ENCODE results near the gene FMR1NB.
A peak's percentile ranks its signal among the peaks of the same experiment; 100 is the strongest.

The FMR1NB gene

DNA sequence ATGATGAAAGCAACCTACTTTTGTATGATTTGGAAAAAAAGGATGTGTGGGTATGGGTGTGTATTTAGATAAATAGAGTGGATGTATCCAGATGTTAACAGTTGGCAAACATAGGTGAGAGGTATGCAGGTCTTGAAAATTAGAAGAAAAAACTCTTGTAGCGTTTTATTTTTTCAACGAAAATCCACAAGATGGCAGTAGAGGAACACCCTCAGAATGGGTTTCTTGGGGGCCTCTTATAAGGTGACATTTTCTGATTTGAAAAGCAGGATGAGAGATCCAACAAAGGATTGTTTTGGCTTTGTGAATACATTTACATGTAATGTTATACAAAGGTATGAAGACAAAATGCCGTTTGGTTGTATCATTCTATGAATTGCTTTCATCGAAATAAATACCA is 68.3 kb downstream of the FMR1NB start:
- Histone ChIP-seq H3K27me3 (ENCODE audit: insufficient read depth, poor library complexity, severe bottlenecking) (no peaks in the 10 kb centered on the region), H3K9me3 (ENCODE audit: severe bottlenecking) (no peaks in the 10 kb centered on the region), H3K4me3 (ENCODE audit: severe bottlenecking) (no peak overlapping the region), H3K4me1 (ENCODE audit: insufficient read depth, poor library complexity, severe bottlenecking) (no peaks in the 10 kb centered on the region), H3K36me3 (ENCODE audit: low read depth) (no peaks in the 10 kb centered on the region), H3K27ac (ENCODE audit: poor library complexity, severe bottlenecking) (no peak overlapping the region)
- ATAC-seq (ENCODE audit: low read depth) (no peak), DNase-seq (ENCODE audit: low spot score) (no peak)
- TF ChIP-seq, protein P1, sequence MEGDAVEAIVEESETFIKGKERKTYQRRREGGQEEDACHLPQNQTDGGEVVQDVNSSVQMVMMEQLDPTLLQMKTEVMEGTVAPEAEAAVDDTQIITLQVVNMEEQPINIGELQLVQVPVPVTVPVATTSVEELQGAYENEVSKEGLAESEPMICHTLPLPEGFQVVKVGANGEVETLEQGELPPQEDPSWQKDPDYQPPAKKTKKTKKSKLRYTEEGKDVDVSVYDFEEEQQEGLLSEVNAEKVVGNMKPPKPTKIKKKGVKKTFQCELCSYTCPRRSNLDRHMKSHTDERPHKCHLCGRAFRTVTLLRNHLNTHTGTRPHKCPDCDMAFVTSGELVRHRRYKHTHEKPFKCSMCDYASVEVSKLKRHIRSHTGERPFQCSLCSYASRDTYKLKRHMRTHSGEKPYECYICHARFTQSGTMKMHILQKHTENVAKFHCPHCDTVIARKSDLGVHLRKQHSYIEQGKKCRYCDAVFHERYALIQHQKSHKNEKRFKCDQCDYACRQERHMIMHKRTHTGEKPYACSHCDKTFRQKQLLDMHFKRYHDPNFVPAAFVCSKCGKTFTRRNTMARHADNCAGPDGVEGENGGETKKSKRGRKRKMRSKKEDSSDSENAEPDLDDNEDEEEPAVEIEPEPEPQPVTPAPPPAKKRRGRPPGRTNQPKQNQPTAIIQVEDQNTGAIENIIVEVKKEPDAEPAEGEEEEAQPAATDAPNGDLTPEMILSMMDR (IDR thresholded peaks at IDR 0.05; ENCODE audit: poor library complexity, severe bottlenecking): peak; percentile 56

DNA sequence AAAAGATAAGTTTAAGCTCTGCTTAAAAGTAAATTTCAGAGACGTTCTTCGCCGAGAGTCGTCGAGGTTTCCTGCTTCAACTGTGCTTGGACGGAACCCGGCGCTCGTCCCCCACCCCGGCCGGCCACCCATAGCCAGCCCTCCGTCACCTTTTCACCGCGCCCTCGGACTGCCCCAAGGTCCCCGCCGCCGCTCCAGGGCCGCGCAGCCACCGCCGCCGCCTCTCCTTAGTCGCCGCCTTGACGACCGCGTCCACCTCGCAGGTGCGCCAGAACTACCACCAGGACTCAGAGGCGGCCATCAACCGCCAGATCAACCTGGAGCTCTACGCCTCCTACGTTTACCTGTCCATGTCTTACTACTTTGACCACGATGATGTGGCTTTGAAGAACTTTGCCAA is 70.8 kb downstream of the FMR1NB start:
- Histone ChIP-seq H3K27me3 (ENCODE audit: insufficient read depth, poor library complexity, severe bottlenecking) (no peaks in the 10 kb centered on the region), H3K36me3 (ENCODE audit: low read depth) (no peaks in the 10 kb centered on the region), H3K27ac (ENCODE audit: poor library complexity, severe bottlenecking) (no peak overlapping the region), H3K9me3 (ENCODE audit: severe bottlenecking) (no peaks in the 10 kb centered on the region), H3K4me3 (ENCODE audit: severe bottlenecking) (no peak overlapping the region), H3K4me1 (ENCODE audit: insufficient read depth, poor library complexity, severe bottlenecking) (no peaks in the 10 kb centered on the region)
- DNase-seq (ENCODE audit: low spot score) (no peak), ATAC-seq (ENCODE audit: low read depth) (no peak)
- TF ChIP-seq, protein P1 (IDR thresholded peaks at IDR 0.05; ENCODE audit: poor library complexity, severe bottlenecking): no peak

DNA sequence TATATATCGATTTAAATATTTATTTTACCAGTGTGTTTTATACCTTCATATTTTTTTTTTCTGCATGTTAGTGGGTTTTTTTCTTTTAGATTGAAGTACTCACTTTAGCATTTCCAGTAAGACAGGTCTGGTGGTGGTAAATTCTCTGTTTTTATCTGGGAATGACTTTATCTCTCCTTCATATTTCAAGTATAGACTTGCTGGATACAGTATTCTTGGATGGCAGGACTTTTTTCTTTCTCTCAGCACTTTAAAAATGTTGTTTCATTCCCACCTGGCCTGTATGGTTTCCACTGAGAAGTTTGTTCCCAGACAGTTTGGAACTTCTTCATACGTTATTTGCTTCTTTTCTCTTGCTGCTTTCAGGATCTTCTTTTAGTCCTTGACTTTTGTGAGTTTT is 86.1 kb downstream of the FMR1NB start:
- TF ChIP-seq, protein P1 (IDR thresholded peaks at IDR 0.05; ENCODE audit: poor library complexity, severe bottlenecking): no peak
- H3K36me3 ChIP-seq (ENCODE audit: low read depth): no peaks in the 10 kb centered on the region
- ATAC-seq (ENCODE audit: low read depth): no peak
- no peak overlapping the region for H3K4me3 ChIP-seq (ENCODE audit: severe bottlenecking)
- H3K4me1 ChIP-seq (ENCODE audit: insufficient read depth, poor library complexity, severe bottlenecking): no peaks in the 10 kb centered on the region
- H3K27ac ChIP-seq (ENCODE audit: poor library complexity, severe bottlenecking): no peak overlapping the region
- no peak for DNase-seq (ENCODE audit: low spot score)
- no peaks in the 10 kb centered on the region for H3K27me3 ChIP-seq (ENCODE audit: insufficient read depth, poor library complexity, severe bottlenecking)
- no peaks in the 10 kb centered on the region for H3K9me3 ChIP-seq (ENCODE audit: severe bottlenecking)

DNA sequence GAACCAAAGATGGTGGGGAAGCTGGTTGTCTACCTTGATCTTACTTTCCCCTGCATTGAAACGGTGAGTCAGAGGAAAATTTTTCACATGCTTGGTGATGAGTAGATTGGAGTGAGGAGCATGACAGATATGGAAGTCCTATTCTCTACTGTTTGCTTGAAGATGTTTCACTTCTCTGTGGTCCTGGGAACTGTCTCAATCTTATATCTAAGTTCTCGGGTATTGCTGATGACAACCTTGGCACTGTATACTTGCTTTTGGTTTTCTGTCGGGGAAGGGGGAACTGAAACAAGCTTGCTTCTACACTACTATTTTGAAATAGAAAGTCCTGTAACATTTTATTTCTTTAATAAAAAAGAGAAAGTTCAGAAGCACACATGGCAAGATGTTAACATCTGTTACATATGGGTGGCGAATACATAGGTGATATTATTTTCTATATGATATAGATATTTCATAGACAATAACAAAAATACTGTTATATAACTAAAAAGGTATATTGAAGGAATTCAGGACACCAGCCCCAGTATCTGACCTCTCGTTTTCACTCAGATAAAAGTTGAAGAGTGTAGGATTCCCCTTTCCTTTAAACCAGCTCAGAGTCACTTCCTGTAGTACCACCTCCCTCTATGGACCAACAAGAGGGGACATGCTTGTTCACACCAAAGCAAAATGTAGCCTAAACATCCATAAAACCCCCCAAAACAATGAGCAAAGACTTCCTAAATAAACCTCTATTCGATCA is 88.8 kb downstream of the FMR1NB start:
- TF ChIP-seq, protein P1 (IDR thresholded peaks at IDR 0.05; ENCODE audit: poor library complexity, severe bottlenecking): no peak
- Histone ChIP-seq H3K4me1 (ENCODE audit: insufficient read depth, poor library complexity, severe bottlenecking) (no peaks in the 10 kb centered on the region), H3K27ac (ENCODE audit: poor library complexity, severe bottlenecking) (no peak overlapping the region), H3K36me3 (ENCODE audit: low read depth) (no peaks in the 10 kb centered on the region), H3K9me3 (ENCODE audit: severe bottlenecking) (no peaks in the 10 kb centered on the region), H3K27me3 (ENCODE audit: insufficient read depth, poor library complexity, severe bottlenecking) (no peaks in the 10 kb centered on the region), H3K4me3 (ENCODE audit: severe bottlenecking) (no peak overlapping the region)
- DNase-seq (ENCODE audit: low spot score) (no peak), ATAC-seq (ENCODE audit: low read depth) (no peak)

DNA sequence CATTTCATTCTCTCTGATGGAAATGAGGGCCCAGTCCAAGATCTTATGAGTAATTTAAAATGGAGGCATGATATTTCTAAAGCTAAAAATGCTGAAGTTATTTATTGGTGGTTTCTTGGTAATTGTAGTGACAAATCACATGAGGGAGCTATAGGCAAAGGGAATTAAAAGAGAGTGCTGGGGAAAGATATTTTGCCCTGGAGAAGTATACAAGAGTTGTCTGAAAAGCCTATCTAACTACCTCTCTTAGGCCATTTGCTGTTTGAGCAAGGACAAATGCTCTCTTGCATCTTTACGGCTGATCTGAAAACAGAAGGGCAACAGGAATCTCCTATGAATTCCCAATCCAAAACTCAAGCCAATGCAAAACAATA is 89.4 kb downstream of the FMR1NB start:
- no peaks in the 10 kb centered on the region for H3K9me3 ChIP-seq (ENCODE audit: severe bottlenecking)
- H3K36me3 ChIP-seq (ENCODE audit: low read depth): no peaks in the 10 kb centered on the region
- no peaks in the 10 kb centered on the region for H3K27me3 ChIP-seq (ENCODE audit: insufficient read depth, poor library complexity, severe bottlenecking)
- no peak overlapping the region for H3K27ac ChIP-seq (ENCODE audit: poor library complexity, severe bottlenecking)
- no peaks in the 10 kb centered on the region for H3K4me1 ChIP-seq (ENCODE audit: insufficient read depth, poor library complexity, severe bottlenecking)
- ATAC-seq (ENCODE audit: low read depth): no peak
- no peak overlapping the region for H3K4me3 ChIP-seq (ENCODE audit: severe bottlenecking)
- TF ChIP-seq, protein P1 (IDR thresholded peaks at IDR 0.05; ENCODE audit: poor library complexity, severe bottlenecking): no peak
- DNase-seq (ENCODE audit: low spot score): no peak
